ENCODE data around the gene MCM7. TPM values are rescaled to one million over a fixed set of nuclear protein-coding genes. Genes with fewer than 3 reads are reported as not detected.
"Not testable (repeated sequence)": the region's sequence is repeated elsewhere in the genome, so short reads cannot be mapped to it uniquely, and the experiment has no call there.

Gene MCM7
- 33.8 TPM for total RNA-seq

DNA sequence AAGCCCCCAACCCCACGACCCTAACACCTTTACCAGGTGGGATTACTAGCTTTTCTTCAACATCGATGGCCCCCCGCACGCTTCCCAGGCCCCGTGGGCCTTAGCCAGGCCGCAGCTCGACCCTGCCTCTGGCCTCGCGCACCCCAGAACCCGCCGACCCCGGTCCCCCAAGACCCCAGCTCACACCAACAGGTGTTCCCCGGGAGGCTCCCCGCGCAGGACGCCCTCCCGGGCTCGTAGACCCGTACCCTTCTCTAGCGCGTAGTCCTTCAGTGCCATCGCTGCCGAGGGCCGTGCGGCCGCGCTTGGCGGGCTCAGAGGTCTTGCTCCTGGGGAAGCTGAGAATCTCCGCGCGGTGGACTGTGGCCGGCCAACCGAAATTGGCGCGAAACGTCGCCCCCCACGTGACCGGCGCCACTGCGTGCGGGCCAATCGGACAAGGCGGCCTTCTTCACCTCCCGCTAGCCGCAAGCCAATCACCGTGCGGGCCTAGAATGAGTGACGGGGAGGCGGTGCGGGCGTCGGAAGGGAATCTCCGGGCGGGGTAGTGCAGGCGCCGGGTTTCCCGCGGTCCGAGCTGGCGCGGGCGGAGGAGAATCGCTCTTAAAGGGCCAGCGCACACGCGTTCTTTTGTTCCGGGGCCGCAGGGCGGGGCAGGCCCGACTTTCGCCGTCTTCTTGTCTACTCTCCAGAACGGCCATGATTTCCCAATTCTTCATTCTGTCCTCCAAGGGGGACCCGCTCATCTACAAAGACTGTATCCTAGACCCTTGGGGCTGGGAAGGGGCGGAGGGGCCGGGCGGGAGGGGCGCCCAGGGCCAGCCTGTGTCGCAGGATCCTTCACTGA, at the start of gene MCM7, which contains the start of gene AP4M1:
MCM7 (minus strand) TSS at position 382 of the 847 bp plus-strand sequence; CDS start at position 279, 103 bp downstream.
AP4M1 (plus strand) TSS at position 628 of the 847 bp plus-strand sequence; CDS start at position 700, 72 bp downstream.
- H3K27me3 ChIP-seq (ENCODE audit: insufficient read depth, low read length): no peaks in the 10 kb centered on the region
- peaks cover 25% of the 10 kb centered on the region for H3K4me1 ChIP-seq (ENCODE audit: insufficient read depth, low read length)
- H3K4me3 ChIP-seq (ENCODE audit: low read length): peak within 1 kb of the TSS; percentile 86
- no peaks in the 10 kb centered on the region for H3K9me3 ChIP-seq (ENCODE audit: low read depth, low read length)

DNA sequence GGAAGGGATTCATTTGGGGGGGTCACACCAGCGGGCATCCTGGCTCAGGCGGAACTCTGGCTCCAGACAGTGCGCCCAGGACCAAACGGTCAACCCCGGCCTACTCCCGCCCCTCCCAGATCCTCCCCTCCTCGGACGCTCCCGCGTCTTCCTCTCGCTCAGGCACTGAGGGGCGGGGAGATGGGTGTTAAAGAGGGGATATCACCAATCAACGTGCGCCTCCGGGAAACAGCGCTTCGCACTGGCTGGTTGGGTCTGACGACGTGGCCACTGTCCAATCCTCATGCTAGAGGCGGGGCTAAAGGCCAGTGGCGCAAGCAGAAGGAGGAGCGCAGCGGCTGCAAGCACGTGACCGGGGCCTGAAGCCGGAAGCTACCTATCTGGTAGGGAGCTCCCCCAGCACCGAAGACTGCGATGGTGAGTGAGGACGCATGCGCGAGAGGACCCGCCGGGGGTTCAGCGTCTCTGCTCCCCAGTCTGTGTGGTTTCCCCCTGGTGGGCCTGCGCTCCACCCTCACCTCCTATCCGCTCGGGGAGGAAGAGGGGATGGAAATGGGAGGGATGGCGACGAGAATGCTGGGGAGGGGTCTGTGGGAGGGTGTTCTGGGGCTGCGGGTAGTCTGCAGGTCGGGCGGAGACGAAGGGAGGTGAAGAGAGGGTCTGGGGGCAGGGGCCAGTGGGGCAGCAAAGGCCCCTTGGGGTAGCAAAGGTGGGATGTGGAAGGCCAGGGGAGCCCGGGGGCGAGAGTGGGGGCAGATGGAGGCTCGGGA, 47.5 kb upstream of the MCM7 start, which contains the start of gene LAMTOR4:
LAMTOR4 (plus strand) TSS at position 360 of the 770 bp plus-strand sequence; CDS start at position 415, 55 bp downstream.
- H3K4me3 ChIP-seq (ENCODE audit: low read length): peak within 1 kb of the TSS; percentile 97
- no peaks in the 10 kb centered on the region for H3K9me3 ChIP-seq (ENCODE audit: low read depth, low read length)
- peaks cover 55% of the 10 kb centered on the region for H3K4me1 ChIP-seq (ENCODE audit: insufficient read depth, low read length)
- no peaks in the 10 kb centered on the region for H3K27me3 ChIP-seq (ENCODE audit: insufficient read depth, low read length)

DNA sequence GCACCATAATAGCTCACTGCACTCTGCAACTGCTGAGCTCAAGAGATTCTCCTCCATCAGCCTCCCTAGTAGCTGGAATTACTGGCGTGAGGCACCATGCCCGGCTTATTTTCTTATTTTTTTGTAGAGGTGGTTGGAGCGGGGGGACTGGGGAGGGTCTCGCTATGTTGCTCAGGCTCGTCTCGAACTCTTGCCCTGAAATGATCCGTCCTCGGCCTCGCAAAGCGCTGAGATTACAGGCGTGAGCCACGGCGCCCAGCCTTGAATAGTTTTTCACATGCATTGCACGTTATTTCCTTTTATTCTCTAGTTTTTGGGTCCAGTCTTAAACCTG, 47.0 kb upstream of the MCM7 start:
- peaks cover 49% of the 10 kb centered on the region for H3K4me1 ChIP-seq (ENCODE audit: insufficient read depth, low read length)
- peak overlapping the region; percentile 97 for H3K4me3 ChIP-seq (ENCODE audit: low read length)
- no peaks in the 10 kb centered on the region for H3K9me3 ChIP-seq (ENCODE audit: low read depth, low read length)
- no peaks in the 10 kb centered on the region for H3K27me3 ChIP-seq (ENCODE audit: insufficient read depth, low read length)

DNA sequence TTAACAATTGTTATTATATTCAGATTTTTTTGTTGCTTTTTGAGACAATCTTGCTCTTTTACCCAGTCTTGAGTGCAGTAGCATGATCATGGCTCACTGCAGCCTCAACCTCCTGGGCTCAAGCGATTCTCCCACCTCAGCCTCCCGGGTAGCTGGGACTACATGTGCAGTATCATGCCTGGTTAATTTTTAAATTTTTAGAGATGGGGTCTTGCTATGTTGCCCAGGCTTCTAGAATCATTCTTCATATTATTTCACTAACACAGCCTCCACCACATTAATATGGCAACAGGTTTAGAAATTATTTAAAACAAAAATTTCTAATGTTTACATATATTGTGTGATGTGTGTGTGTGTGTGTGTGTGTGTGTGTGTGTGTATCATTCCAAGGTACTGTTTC, 46.1 kb upstream of the MCM7 start:
- Histone ChIP-seq H3K4me1 (ENCODE audit: insufficient read depth, low read length) (peaks cover 45% of the 10 kb centered on the region), H3K4me3 (ENCODE audit: low read length) (no peak overlapping the region), H3K27me3 (ENCODE audit: insufficient read depth, low read length) (no peaks in the 10 kb centered on the region), H3K9me3 (ENCODE audit: low read depth, low read length) (no peaks in the 10 kb centered on the region)

DNA sequence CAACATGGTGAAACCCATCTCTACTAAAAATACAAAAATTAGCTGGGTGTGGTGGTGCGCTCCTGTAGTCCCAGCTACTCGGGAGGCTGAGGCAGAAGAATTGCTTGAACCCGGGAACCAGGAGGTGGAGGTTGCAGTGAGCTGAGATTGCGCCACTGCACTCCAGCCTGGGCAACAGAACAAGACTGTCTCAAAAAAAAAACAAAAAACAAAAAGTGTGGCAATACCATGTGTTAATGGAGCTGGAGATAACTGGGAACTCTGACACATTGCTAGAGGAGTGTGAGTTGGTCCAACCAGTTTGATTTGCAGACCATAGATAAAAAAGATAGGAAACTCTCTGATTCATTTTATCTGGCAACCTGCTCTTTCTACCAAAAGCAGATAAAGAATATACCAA, 45.2 kb upstream of the MCM7 start:
- H3K27me3 ChIP-seq (ENCODE audit: insufficient read depth, low read length); H3K9me3 ChIP-seq (ENCODE audit: low read depth, low read length); H3K4me3 ChIP-seq (ENCODE audit: low read length): not testable (repeated sequence)
- peaks cover 45% of the 10 kb centered on the region for H3K4me1 ChIP-seq (ENCODE audit: insufficient read depth, low read length)

DNA sequence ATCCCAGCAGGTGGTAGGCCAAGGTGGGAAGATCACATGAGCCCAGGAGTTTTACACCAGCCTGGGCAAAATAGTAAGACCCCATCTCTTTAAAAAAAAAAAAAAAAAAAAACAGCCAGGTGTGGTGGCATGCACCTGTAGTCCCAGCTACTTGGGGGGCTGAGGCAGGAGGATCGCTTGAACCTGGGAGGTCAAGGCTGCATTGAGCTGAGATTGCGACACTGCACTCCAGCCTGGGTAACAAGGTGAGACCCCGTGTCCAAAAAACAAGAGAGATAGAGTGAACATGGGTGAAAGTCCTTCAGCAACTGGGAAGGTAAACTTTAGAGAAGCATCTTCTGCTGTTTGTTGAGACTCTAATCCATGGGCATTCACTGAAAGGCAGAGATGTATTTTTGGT, 41.3 kb upstream of the MCM7 start:
- H3K4me3 ChIP-seq (ENCODE audit: low read length): no peak overlapping the region
- peaks cover 28% of the 10 kb centered on the region for H3K4me1 ChIP-seq (ENCODE audit: insufficient read depth, low read length)
- H3K27me3 ChIP-seq (ENCODE audit: insufficient read depth, low read length): no peaks in the 10 kb centered on the region
- no peaks in the 10 kb centered on the region for H3K9me3 ChIP-seq (ENCODE audit: low read depth, low read length)

DNA sequence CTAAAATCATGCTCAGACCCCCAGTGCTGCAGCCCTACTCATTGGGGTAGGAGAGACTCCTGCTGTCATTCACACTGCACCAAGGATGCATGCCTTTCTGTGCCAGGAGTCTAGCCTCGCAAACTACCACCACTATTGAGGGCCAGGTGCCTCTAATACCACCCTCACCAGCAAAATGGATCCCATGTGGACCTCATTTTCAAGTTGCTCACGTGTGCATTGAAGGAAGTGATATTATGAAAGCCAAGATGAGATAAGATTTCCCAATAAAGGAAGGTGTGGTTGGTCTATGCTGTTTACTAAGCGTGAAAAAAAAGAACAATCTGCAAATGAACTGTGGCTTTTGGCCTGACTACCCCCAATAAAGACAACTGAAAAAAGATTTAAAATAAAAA, 40.4 kb upstream of the MCM7 start:
- Histone ChIP-seq H3K9me3 (ENCODE audit: low read depth, low read length) (no peaks in the 10 kb centered on the region), H3K4me1 (ENCODE audit: insufficient read depth, low read length) (peaks cover 28% of the 10 kb centered on the region)

DNA sequence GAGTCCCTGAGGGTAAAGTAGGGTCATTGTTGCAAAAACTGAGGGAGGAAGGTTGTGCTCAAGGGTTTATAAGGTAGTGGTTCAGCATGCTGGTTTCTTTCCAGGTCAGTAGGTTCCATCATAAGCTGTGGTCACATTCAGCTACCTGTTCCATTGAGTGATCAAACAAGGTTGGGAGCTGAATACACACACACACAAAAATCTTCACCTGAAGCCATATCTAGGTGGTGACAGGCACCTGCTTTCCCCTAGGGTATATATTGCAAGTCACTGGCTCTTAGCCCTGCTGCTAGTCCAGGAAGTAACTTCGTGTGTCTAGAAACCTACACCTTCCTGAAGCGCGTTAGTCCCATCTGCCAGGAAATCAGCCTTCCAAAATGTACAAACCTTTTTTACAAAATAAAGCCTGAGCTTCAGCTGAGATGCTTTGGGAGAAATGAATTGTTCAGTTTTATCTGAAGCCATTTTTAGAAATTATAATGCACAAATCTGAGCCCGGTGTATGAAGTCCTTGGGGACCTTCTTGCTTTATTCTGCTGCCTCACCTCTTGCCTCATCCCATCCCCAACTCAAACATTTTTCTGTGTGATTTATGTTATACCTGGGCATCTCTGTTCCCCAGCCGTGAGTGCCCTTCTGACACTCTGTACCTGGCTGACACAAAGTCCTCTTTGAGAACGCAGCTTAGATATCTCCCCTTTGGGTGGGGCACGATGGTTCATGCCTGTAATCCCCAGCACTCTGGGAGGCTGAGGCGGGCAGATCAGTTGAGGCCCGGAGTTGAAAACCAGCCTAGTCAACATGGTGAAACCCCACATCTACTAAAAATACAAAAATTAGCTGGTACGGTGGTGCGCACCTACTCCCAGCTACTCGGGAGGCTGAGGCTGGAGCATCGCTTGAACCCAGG, 36.9 kb upstream of the MCM7 start:
- H3K4me3 ChIP-seq (ENCODE audit: low read length): no peak overlapping the region
- no peaks in the 10 kb centered on the region for H3K9me3 ChIP-seq (ENCODE audit: low read depth, low read length)
- H3K4me1 ChIP-seq (ENCODE audit: insufficient read depth, low read length): peaks cover 28% of the 10 kb centered on the region
- H3K27me3 ChIP-seq (ENCODE audit: insufficient read depth, low read length): no peaks in the 10 kb centered on the region

More for the DNA sequence above, 40.4 kb upstream of the MCM7 start:
- no peak overlapping the region for H3K4me3 ChIP-seq (ENCODE audit: low read length)
- no peaks in the 10 kb centered on the region for H3K27me3 ChIP-seq (ENCODE audit: insufficient read depth, low read length)

DNA sequence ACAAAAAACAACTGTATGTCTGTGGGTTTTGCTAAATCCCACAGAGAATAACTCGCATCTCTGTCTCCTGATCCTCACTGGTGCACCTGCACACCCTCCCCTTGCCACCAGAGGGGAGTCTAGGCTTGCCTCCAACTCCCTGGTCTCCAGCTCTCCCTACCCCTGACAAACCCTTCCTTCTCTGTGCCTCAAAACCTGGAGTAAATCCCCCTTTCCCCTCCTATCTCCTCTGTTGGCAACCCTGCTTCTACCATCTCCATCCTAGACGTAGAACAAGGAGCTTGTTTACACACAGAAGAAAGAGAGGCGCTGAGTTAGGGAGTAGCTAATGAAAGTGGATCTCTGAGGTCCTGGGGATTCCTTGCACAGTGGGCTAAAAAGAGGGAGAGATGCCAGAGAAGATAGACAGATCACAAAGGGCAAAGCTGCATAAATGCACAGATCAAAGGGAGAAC, 31.5 kb upstream of the MCM7 start:
- Histone ChIP-seq H3K9me3 (ENCODE audit: low read depth, low read length) (no peaks in the 10 kb centered on the region), H3K4me3 (ENCODE audit: low read length) (no peak overlapping the region), H3K4me1 (ENCODE audit: insufficient read depth, low read length) (peaks cover 21% of the 10 kb centered on the region), H3K27me3 (ENCODE audit: insufficient read depth, low read length) (no peaks in the 10 kb centered on the region)

DNA sequence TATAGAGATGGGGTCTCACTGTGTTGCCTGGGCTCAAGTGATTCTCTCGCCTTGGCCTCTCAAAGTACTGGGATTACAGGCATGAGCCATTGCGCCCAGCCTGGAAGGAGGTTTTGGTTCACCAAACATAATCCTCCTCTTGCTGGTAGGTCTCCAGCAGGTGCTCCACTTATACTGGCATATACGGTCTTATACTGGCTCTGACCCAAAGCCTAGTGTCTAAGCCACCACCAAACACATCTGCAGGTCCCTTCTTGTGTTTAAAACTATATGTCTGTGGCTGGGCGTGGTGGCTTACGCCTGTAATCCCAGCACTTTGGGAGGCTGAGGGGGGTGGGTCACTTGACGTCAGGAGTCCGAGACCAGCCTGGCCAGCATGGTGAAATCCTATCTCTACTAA, 30.9 kb upstream of the MCM7 start:
- peaks cover 24% of the 10 kb centered on the region for H3K4me1 ChIP-seq (ENCODE audit: insufficient read depth, low read length)
- no peaks in the 10 kb centered on the region for H3K27me3 ChIP-seq (ENCODE audit: insufficient read depth, low read length)
- H3K4me3 ChIP-seq (ENCODE audit: low read length): no peak overlapping the region
- no peaks in the 10 kb centered on the region for H3K9me3 ChIP-seq (ENCODE audit: low read depth, low read length)

DNA sequence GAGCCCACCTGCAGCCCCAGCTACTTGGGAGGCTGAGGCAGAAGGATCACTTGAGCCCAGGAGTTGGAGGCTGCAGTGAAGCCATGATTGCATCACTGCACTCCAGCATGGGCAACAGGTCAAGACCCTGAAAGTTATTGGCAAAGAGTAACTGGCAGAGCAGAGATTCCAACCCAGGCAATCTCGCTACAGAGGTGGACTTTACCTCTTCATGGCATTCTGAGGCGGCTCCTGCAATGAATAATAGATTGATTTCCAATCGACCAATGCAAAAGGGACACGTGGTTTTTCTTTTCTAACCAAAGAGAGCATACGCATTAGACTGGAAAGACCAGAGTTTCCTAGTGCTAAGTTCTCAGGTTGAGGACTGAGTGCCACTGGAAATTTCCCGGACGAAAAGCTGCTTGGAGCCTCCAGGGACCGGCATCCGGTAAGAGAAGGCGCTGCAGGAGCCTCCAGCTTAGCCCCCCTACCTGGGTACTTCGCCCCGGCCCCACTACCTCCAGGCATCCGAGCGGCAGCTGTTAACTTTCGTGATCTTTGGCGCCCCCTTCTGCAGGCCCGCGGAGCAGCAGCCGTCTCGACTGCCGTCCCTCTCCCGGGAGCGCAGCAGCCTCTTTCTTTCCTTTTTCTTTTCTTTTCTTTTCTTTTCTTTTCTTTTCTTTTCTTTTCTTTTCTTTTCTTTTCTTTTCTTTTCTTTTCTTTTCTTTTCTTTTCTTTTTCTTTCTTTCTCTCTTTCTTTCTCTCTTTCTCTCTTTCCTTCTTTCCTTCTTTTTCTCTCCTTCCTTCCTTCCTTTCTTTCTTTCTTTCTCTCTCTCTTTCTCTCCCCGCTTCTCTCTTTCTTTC, 29.6 kb upstream of the MCM7 start:
- Histone ChIP-seq H3K4me1 (ENCODE audit: insufficient read depth, low read length) (peaks cover 32% of the 10 kb centered on the region), H3K9me3 (ENCODE audit: low read depth, low read length) (no peaks in the 10 kb centered on the region), H3K27me3 (ENCODE audit: insufficient read depth, low read length) (no peaks in the 10 kb centered on the region), H3K4me3 (ENCODE audit: low read length) (no peak overlapping the region)

DNA sequence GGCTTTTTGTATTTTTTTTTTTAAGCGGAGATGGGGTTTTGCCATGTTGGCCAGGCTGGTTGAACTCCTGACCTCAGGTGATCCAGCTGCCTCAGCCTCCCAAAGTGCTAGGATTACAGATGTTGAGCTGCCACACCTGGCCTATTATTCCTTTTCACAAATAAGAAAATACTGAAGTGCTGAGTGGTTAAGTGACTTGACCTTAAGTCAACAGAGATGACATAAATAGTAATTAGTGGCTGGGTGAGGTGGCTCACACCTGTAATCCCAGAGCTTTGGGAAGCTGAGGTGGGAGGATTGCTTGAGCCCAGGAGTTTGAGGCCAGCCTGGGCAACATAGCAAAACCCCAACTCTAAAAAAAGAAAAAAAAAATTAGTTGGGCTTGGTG, 29.0 kb upstream of the MCM7 start:
- not testable (repeated sequence) for H3K27me3 ChIP-seq (ENCODE audit: insufficient read depth, low read length); H3K9me3 ChIP-seq (ENCODE audit: low read depth, low read length); H3K4me3 ChIP-seq (ENCODE audit: low read length)
- peaks cover 38% of the 10 kb centered on the region for H3K4me1 ChIP-seq (ENCODE audit: insufficient read depth, low read length)

DNA sequence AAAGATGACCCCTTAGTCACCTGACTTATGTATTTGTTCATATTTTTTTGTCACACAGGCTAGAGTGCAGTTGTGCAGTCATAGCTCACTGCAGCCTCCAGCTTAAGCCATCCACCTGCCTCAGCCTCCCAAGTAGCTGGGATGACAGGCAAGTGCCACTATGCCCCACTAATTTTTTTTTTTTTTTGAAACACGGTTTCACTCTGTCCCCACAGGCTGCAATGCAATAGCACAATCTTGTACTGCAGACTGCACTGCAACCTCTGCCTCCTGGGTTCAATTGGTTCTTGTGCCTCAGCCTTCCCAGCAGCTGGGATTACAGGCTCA, 27.4 kb upstream of the MCM7 start:
- H3K4me1 ChIP-seq (ENCODE audit: insufficient read depth, low read length): peaks cover 50% of the 10 kb centered on the region
- H3K9me3 ChIP-seq (ENCODE audit: low read depth, low read length): no peaks in the 10 kb centered on the region
- H3K27me3 ChIP-seq (ENCODE audit: insufficient read depth, low read length): no peaks in the 10 kb centered on the region
- H3K4me3 ChIP-seq (ENCODE audit: low read length): no peak overlapping the region
